ENCODE results near the gene SGCA.

SGCA gene

GRCh38 chr17:50210240-50211225 is 44.7 kb downstream of the SGCA start:
- DNase-seq = no peak

- no peak for DNase-seq
Measured at GRCh38 chr17:50211249-50212120, 45.7 kb downstream of the SGCA start.

- no peak for DNase-seq
Measured at GRCh38 chr17:50212121-50212843, 46.5 kb downstream of the SGCA start.

GRCh38 chr17:50213026-50214022 is 47.5 kb downstream of the SGCA start:
- DNase-seq = peak; percentile 51

- no peak for DNase-seq
Measured at GRCh38 chr17:50214976-50215760, 49.4 kb downstream of the SGCA start.

GRCh38 chr17:50217591-50217990 is 51.8 kb downstream of the SGCA start:
- DNase-seq = no peak

GRCh38 chr17:50218071-50218759 is 52.4 kb downstream of the SGCA start:
- no peak for DNase-seq

- no peak for DNase-seq
Measured at GRCh38 chr17:50218771-50219315, 53.0 kb downstream of the SGCA start.

- DNase-seq = no peak
Measured at GRCh38 chr17:50219342-50219741, 53.5 kb downstream of the SGCA start.

- no peak for DNase-seq
Measured at GRCh38 chr17:50219939-50220465, 54.2 kb downstream of the SGCA start.

- no peak for DNase-seq
Measured at GRCh38 chr17:50220811-50221210, 55.0 kb downstream of the SGCA start.

- DNase-seq = no peak
Measured at GRCh38 chr17:50221266-50221863, 55.6 kb downstream of the SGCA start.

- DNase-seq = no peak
Measured at GRCh38 chr17:50221864-50222545, 56.2 kb downstream of the SGCA start.

GRCh38 chr17:50222922-50223321 is 57.1 kb downstream of the SGCA start:
- no peak for DNase-seq
